Ectodermal cell (in vitro differentiated cells): ENCODE data around the gene ARHGEF6.
"Not testable (repeated sequence)": the region's sequence is repeated elsewhere in the genome, so short reads cannot be mapped to it uniquely, and the experiment has no call there.

ENCODE experiments used
- H3K27ac ChIP-seq: 2 replicates; pipeline ENCODE4 v1.7.0; 2013; ENCODE audit warnings: mild to moderate bottlenecking, low read depth, low read length; ENCODE audit not compliant: insufficient read depth, poor library complexity, severe bottlenecking
- H3K27me3 ChIP-seq: 2 replicates; pipeline ENCODE4 v1.7.0; 2013; ENCODE audit warnings: mild to moderate bottlenecking, low read length; ENCODE audit not compliant: insufficient read depth, control insufficient read depth, poor library complexity, severe bottlenecking
- H3K36me3 ChIP-seq: one replicate; pipeline ENCODE4 v1.7.0; 2013; ENCODE audit warnings: low read length; ENCODE audit not compliant: control insufficient read depth, insufficient read depth
- H3K4me1 ChIP-seq: one replicate; pipeline ENCODE4 v1.7.0; 2013; ENCODE audit warnings: low read length; ENCODE audit not compliant: control insufficient read depth, insufficient read depth
- H3K4me3 ChIP-seq: 2 replicates; pipeline ENCODE4 v1.7.0; 2013; ENCODE audit warnings: low read depth, low read length, control low read depth; ENCODE audit not compliant: insufficient read depth
- H3K9me3 ChIP-seq: 2 replicates; pipeline ENCODE4 v1.7.0; 2013; ENCODE audit warnings: mild to moderate bottlenecking, low read length, moderate library complexity; ENCODE audit not compliant: control insufficient read depth
- WGBS, 2 experiments: methylation state at CpG; one replicate each; pipeline ENCODE4 v1.1.7; 2013; ENCODE audit warnings: missing lambda C conversion rate in 2 of 2; 5-methylcytosine and 5-hydroxymethylcytosine counted together

ARHGEF6 gene

DNA sequence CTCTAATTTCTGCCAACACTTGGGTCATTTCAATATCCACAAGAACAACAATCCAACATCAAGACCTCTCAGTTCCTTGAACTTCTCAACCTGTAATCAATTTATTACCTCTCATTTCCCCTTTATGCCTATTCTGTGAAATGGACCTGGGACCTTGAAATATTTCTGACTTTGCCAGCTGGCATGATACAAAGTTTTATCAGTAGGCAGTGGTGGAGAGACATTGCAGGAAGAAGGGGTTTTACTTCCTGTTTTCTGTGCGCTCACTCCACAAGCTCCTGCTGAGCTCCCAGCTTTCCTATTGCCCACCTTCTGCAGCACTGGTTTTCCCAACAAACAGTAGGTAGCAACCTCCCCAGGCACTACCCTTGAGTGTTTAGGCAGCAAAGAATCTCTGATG lies 3.5 kb upstream of the ARHGEF6 start:
- H3K27ac ChIP-seq, result no peak overlapping the region
- WGBS, 2 experiments, result 93 to 100% methylated on average over 1 of the region's 1 CpG

DNA sequence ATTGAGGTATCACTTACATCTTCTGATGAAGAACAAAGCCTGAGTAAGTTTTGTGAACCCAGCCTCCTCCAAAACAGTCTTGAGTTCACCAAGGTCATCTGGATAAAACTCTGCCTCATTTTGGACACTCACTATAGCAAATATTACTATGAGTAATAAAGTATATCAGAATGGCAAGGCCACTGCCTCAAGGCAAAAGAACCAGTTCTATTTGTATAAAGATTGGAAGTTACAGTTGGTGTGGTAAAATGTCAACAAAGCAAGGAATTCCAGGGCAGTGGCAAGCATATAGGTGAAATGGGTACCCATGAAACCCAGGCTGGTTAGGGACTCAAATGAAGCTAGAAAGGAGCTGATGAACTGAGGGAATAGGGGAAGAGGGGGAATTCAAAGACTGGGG lies 2.4 kb upstream of the ARHGEF6 start:
- H3K4me1 ChIP-seq, result no peaks in the 10 kb centered on the region
- H3K27ac ChIP-seq, result no peak overlapping the region
- no peaks in the 10 kb centered on the region for H3K27me3 ChIP-seq
- H3K36me3 ChIP-seq, result no peaks in the 10 kb centered on the region
- no peaks in the 10 kb centered on the region for H3K9me3 ChIP-seq
- H3K4me3 ChIP-seq, result no peak overlapping the region

More for the DNA sequence above, 3.5 kb upstream of the ARHGEF6 start:
- Histone ChIP-seq H3K4me1 (no peaks in the 10 kb centered on the region), H3K27me3 (no peaks in the 10 kb centered on the region), H3K4me3 (no peak overlapping the region), H3K36me3 (no peaks in the 10 kb centered on the region), H3K9me3 (no peaks in the 10 kb centered on the region)

DNA sequence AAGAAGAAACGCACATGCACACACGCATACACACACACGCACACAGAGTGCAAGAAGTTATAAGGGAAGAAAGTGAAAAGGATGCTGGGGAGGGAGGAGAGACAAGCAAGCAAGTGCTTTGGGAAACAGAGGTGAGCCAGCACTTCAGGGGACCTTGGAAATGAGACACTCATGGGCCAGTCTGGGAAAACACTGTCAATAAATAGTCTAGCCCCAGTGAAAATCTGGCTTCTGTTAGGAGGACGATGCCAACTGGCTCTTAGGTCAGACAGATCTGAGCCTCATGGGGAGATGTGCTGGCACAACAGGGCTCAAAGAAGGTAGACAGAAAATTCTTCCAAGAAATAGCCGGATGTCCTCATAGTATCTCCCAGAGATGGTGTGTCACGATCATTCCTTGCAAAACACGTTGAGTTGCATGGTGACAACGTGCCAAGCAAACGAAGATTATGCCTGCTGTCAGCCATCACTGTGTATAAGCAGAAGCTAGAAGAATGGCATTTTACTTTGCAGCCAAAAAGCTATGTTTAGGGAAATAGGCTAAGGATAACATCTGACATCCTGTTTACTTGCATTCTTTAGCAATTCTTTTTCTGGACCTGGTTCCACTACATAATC lies 557 bp upstream of the ARHGEF6 start:
- no peak overlapping the region for H3K27ac ChIP-seq
- no peaks in the 10 kb centered on the region for H3K9me3 ChIP-seq
- H3K36me3 ChIP-seq, result no peaks in the 10 kb centered on the region
- no peak overlapping the region for H3K4me3 ChIP-seq
- no peaks in the 10 kb centered on the region for H3K27me3 ChIP-seq
- H3K4me1 ChIP-seq, result no peaks in the 10 kb centered on the region
- WGBS, 2 experiments, result 86 to 88% methylated on average over 8 to 9 of the region's 9 CpGs

DNA sequence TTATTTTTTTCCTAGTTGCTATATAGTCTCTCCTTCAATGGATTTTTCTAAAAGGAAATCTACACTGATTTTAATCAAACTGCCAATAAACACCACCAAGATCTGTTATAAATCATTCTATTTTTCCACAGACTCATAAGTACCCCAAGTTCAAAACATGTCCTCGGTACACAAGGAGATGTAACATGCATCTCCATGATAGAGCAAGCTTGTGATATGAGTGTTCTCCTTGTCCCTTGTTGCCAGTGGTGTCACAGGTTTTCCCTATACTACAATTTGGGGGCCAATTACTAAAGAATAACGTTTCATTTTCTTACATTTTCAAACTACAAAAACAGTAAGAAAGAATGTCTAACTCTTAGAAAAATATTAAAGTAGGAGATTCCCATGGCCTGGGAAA lies 491 bp downstream of the ARHGEF6 start:
- H3K27me3 ChIP-seq, result no peaks in the 10 kb centered on the region
- H3K27ac ChIP-seq, result no peak overlapping the region
- WGBS, 2 experiments, result 90% methylated on average over 1 of the region's 2 CpGs; no CpG with 5 or more reads in 1 of the 2 experiments
- no peaks in the 10 kb centered on the region for H3K4me1 ChIP-seq
- no peak overlapping the region for H3K4me3 ChIP-seq
- H3K36me3 ChIP-seq, result no peaks in the 10 kb centered on the region
- H3K9me3 ChIP-seq, result no peaks in the 10 kb centered on the region

DNA sequence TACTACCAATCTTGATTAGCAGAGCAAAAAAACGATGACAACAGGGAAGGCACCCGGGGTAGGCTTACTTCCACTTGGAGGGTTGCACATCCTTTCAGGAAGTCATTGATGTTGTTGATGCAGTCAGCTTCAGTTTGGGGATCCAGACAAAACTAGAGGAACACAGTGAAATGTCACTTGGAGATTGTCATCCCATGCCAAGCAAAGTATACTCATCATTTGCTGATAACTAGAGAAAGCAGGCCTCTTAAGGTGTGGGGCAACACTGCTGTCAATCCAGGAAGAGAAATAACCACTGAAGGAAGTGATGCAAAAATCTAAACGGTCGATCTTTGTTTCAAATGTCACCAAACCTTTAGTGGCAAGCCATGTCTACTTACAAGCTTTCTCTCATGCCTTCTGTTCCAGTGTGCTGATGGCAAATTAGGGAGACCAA lies 1.4 kb downstream of the ARHGEF6 start:
- no peak overlapping the region for H3K27ac ChIP-seq
- H3K4me3 ChIP-seq, result no peak overlapping the region
- no peaks in the 10 kb centered on the region for H3K9me3 ChIP-seq
- H3K27me3 ChIP-seq, result no peaks in the 10 kb centered on the region
- WGBS, 2 experiments, result 86 to 88% methylated on average over 4 of the region's 4 CpGs
- H3K4me1 ChIP-seq, result no peaks in the 10 kb centered on the region
- no peaks in the 10 kb centered on the region for H3K36me3 ChIP-seq

DNA sequence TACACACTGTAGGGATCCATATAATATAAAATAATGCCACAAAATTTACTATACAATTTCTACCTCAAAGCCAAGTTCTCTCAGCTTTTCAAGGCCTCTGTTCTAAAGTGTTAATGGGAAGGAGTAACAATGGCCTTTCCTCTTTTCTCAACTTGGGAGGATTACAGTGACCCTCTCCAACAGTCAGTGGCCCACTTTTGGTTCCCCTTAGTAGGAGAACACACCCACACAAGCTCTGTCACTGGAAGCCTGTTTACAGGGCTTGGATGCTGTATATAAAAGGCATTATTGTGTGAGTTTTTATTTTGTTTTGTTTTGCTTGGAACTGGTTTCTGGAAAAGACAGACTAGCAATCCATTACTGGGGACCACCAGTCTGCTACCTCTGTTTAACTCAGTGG lies 1.8 kb downstream of the ARHGEF6 start:
- H3K36me3 ChIP-seq, result no peaks in the 10 kb centered on the region

DNA sequence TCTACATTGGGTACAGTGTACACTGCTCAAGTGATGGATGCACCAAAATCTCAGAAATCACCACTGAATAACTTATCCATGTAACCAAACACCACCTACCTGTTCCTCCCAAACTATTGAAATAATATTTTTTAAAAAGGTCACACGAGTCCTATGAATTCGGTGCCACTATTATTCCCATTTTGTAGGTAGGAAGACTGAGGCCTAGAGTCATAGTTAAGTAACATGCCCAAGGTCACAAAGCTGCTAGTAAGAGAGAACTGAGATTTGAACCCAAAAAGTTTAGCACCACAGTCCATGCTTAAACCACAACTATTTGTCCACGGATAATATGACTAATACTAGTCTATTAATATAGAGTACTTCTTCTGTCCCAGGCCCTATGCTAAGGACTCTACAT lies 2.7 kb downstream of the ARHGEF6 start:
- Histone ChIP-seq H3K9me3 (no peaks in the 10 kb centered on the region), H3K36me3 (no peaks in the 10 kb centered on the region), H3K27ac (no peak overlapping the region), H3K4me3 (no peak overlapping the region), H3K4me1 (no peaks in the 10 kb centered on the region), H3K27me3 (no peaks in the 10 kb centered on the region)
- WGBS, 2 experiments, result 96 to 100% methylated on average over 1 to 3 of the region's 3 CpGs

More for the DNA sequence above, 1.8 kb downstream of the ARHGEF6 start:
- no peaks in the 10 kb centered on the region for H3K27me3 ChIP-seq
- no peaks in the 10 kb centered on the region for H3K9me3 ChIP-seq
- H3K4me1 ChIP-seq, result no peaks in the 10 kb centered on the region
- H3K27ac ChIP-seq, result no peak overlapping the region
- no peak overlapping the region for H3K4me3 ChIP-seq

DNA sequence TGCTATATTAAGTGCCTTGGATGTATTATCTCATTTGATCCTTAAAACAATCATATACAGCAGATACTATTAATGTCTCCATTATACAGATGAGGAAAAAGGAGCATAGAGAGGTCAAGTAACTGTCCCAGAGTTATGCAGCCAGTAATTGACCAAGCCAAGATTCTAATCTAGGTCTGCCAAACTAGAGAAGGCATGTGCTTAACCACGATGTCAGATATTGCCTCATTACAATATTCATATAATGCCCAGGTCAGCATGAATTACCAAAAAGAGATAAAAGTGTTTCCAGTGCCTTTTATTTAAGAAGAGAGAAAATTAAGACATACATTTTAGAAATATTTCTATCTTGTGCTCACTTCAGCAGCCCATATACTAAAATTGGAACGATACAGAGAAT lies 7.1 kb downstream of the ARHGEF6 start:
- WGBS, 2 experiments, result no CpG with 5 or more reads among the region's 2 CpGs
- no peaks in the 10 kb centered on the region for H3K36me3 ChIP-seq
- no peak overlapping the region for H3K4me3 ChIP-seq
- no peaks in the 10 kb centered on the region for H3K4me1 ChIP-seq
- H3K27me3 ChIP-seq, result no peaks in the 10 kb centered on the region
- H3K9me3 ChIP-seq, result no peaks in the 10 kb centered on the region
- H3K27ac ChIP-seq, result no peak overlapping the region

DNA sequence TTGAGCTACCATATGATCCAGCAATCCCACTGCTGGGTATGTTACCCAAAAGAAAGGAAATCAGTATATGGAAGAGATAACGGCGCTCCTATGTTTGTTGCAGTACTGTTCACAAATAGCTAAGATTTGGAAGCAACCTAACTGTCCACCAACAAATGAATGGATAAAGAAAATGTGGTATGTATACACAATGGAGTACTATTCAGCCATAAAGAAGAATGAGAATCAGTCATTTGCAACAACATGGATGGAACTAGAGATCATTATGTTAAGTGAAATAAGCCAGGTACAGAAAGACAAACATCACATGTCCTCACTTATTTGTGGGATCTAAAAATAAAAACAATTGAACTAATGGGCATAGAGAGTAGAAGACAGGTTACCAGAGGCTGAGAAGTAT lies 8.9 kb downstream of the ARHGEF6 start:
- H3K27me3 ChIP-seq, H3K9me3 ChIP-seq, H3K36me3 ChIP-seq, H3K27ac ChIP-seq, H3K4me1 ChIP-seq, H3K4me3 ChIP-seq: not testable (repeated sequence)
- 96 to 100% methylated on average over 2 of the region's 2 CpGs for WGBS, 2 experiments

DNA sequence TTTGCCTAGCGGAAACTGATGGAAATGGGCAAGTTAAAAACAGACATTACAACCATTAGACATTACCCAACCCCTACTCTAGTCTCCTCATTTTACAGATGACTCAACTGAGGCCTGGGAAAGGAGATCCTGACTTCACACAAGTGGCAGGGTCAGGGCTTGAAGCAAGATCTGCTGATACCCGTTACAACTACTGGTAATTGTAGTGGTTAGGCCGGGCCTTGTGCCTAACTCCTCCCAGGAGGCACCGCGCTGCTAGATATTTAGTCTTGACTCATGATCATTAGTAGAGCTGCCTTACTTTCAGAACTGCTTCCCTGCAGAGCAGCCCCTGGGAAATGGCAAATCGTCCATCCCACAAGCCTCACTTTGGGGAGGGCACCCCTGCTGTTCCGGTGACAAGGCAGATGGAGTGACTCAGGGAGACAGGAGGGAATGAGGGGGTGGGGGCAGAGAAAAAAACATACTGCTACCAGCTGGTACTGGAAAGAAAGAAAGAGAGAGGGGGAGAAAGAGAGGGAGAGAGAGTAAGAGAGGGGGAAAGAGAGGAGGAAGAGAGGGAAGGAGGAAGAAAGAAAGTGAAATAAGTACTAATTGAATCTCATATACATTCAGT lies 12.2 kb downstream of the ARHGEF6 start:
- no peak overlapping the region for H3K4me3 ChIP-seq

More for the DNA sequence above, 12.2 kb downstream of the ARHGEF6 start:
- H3K4me1 ChIP-seq, result no peaks in the 10 kb centered on the region
- peaks cover 17% of the 10 kb centered on the region for H3K27me3 ChIP-seq
- 32 to 41% methylated on average over 7 of the region's 7 CpGs for WGBS, 2 experiments
- H3K36me3 ChIP-seq, result no peaks in the 10 kb centered on the region
- no peaks in the 10 kb centered on the region for H3K9me3 ChIP-seq
- no peak overlapping the region for H3K27ac ChIP-seq
